ENCODE measurements around the gene ANTXRL.
"Not testable (repeated sequence)": the region's sequence is repeated elsewhere in the genome, so short reads cannot be mapped to it uniquely, and the experiment has no call there.

ANTXRL gene

DNA sequence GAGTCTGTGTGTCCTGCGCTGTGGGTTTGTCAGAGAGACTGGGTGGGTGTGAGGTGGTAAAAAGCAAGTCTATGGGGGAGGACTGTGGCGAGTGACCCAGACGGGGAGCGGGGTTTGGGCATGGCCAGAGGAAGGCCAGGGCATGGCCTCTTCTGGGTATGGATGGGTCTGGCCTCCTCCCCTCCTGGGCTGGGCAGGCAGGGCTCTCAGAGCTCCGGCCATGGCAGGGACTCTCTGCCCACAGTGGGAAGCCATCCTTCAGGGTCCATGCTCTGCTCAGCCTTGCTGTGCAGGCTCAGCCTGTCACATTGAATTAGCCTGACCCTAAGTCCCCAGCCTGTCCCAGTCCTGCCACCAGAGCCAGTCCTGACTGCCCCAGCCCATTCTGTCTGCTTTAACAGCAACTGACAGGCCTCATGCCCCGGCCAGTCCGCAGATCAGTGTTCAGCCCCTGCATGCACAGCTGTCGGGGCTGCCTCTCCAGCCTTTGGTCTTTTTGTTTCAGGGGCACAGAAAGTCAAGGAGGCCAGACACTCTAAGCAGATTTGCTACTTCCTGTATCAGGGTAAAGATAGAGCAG is 7.9 kb downstream of the ANTXRL start:
- DNase-seq (ENCODE audit: low read depth in 2 of 2) = no peak

- DNase-seq (ENCODE audit: low read depth in 2 of 2) = not testable (repeated sequence)
These were observed 8.7 kb downstream of the ANTXRL start for GRCh38 chr10:46295350-46296010.

- not testable (repeated sequence) for DNase-seq (ENCODE audit: low read depth in 2 of 2)
These were observed 9.3 kb downstream of the ANTXRL start for GRCh38 chr10:46296086-46296485.

DNA sequence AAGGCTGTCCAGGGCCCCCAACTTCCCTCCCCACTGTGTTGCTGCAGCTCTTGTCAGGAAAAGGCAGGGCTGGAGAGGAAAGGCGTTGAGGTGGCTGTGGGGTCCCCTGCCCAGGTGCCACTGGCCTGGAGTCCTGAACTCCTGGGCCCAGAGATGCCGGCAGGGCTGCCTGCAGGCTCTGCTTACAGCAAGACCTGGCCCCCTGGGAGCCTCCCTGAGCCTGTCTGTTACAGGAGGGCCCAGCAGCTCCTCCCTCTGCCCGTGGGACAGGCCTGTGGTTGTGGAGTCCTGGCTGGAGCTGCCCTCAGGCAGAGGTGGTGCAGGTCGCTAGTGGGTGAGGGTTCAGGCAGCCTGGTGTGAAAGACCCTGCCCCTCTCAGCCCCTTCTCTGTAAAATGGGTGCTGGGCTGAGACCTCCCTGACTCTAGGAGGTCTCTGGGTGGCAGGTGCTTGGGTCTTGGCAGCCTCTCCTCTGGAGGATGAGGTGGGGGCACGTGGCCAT is 9.9 kb downstream of the ANTXRL start:
- DNase-seq (ENCODE audit: low read depth in 2 of 2) = no peak

- DNase-seq (ENCODE audit: low read depth in 2 of 2) = no peak
These were observed 10.8 kb downstream of the ANTXRL start for GRCh38 chr10:46297406-46298204.

- DNase-seq (ENCODE audit: low read depth in 2 of 2) = no peak
These were observed 11.9 kb downstream of the ANTXRL start for GRCh38 chr10:46298477-46299285.

- DNase-seq (ENCODE audit: low read depth in 2 of 2) = no peak
These were observed 12.4 kb downstream of the ANTXRL start for GRCh38 chr10:46299286-46299535.

GRCh38 chr10:46299536-46300369 is 13.0 kb downstream of the ANTXRL start:
- DNase-seq (ENCODE audit: low read depth in 2 of 2) = no peak

- not testable (repeated sequence) for DNase-seq (ENCODE audit: low read depth in 2 of 2)
These were observed 13.5 kb downstream of the ANTXRL start for GRCh38 chr10:46300370-46300711.

- no peak for DNase-seq (ENCODE audit: low read depth in 2 of 2)
These were observed 14.4 kb downstream of the ANTXRL start for GRCh38 chr10:46301056-46301645.

DNA sequence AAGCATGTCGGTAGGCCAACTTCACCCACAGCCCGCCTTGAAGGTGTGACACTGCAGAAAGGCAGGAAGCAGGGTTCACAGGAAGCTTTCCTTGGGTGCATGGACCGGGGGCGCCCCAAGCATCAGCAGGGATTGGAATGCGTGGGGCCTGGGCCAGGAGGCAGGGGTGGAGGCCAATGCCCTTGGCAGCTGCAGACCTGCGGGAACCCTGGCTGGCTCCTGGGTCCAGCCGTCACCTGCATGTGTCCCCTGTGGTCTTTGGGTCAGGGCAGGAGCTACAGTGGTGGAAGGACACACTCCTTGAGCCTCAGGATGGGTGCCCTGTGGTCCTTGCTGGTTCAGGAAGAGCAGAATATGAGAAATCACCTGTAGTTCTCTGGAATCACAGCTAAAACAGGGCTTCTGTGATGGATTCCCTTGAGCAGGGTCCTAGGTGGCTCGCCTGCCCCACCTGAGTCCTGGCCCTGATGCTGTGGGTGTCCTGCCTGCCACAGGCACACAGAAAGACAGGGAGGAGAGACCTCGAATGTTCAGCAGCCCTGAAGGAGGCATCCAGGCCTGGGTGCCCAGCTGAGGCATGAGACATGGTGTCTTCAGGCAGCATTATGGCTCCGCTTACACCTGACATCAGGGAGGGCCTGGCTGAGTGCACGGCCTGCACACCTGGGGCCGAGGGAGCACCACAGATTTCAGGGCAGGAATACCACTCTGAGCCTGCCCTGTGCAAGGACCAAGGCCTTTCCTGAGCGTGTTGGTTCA is 15.1 kb downstream of the ANTXRL start:
- DNase-seq (ENCODE audit: low read depth in 2 of 2) = no peak

DNA sequence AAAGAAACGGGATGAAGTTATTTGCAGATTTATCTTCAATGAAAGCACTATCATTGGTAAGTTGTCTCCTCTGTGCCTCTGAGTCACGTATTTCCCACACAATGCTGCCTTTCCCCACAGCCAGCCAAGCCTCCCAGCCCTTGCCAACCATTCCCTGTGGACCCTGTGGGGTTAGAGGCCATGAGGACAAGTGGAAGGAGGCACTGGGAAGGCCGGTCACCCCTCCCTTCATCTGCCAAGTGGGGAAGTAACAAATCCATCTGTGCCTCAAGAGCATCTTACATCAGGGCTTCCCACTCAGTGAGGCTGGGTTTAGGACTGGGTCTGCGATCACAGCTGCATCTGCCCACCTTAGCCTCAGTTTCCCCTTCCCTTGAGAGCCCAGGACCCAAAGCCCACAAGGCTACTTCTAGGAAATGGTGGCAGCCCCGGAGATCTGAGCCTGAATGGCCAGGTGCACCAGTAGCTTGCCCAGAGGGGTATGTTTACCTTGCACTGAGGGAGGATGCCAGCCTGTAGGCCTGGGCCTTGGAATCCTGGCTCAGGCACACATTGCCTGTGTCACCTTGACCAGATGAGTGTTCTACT is 16.1 kb downstream of the ANTXRL start:
- DNase-seq (ENCODE audit: low read depth in 2 of 2) = not testable (repeated sequence)

GRCh38 chr10:46304062-46304461 is 17.3 kb downstream of the ANTXRL start:
- DNase-seq (ENCODE audit: low read depth in 2 of 2) = no peak

- DNase-seq (ENCODE audit: low read depth in 2 of 2) = not testable (repeated sequence)
These were observed 17.9 kb downstream of the ANTXRL start for GRCh38 chr10:46304671-46305070.

- DNase-seq (ENCODE audit: low read depth in 2 of 2) = no peak
These were observed 18.5 kb downstream of the ANTXRL start for GRCh38 chr10:46305079-46305818.

GRCh38 chr10:46305986-46306385 is 19.2 kb downstream of the ANTXRL start:
- no peak for DNase-seq (ENCODE audit: low read depth in 2 of 2)

GRCh38 chr10:46306516-46307184 is 19.9 kb downstream of the ANTXRL start:
- DNase-seq (ENCODE audit: low read depth in 2 of 2) = no peak

DNA sequence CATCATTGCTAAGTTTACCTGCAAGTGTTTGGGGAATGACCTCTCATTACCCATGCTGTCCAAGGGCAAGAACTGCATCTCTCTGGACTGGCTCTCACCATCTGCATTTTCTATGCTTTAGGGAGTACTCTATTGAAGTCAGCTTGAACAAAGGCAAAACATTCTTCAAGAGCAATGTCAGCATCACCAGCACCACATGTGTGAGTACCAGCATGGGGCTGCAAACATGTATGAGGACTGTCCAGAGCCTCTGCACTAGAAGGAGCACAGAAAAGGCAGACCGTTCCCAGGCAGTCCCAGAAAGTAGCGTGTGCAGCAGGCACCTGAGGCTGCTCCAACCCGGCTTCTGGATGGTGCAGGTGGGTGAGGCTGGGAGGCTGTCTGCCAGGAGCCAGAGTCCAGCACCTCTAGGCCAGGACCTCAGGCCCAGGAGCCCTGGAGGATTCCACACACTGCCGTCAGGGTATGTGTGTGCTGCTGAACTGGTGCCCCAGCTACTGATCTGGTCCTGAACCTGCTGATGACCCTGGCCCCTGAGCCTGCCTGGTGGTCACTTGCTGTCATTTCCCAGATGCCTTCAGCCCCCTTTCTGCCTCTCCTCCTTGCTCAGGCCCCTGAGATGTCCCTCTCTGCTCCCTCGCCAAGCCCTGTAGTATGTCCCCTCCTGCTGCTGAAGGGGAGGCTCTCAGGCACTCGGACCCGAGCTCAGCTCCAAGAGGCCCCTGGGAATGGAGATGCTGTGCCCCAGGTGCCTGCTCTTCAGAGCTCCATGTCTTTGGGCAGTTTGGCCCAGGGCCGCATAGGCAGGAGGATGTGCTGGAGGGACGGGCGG is 20.7 kb downstream of the ANTXRL start:
- DNase-seq (ENCODE audit: low read depth in 2 of 2) = no peak
